Upper lobe of left lung (tissue), 6 donors: ENCODE measurements around the gene USP17L25. TPM values are rescaled to one million over a fixed set of nuclear protein-coding genes. Genes with fewer than 3 reads are reported as not detected.
"Not testable (repeated sequence)": the region's sequence is repeated elsewhere in the genome, so short reads cannot be mapped to it uniquely, and the experiment has no call there.

Source experiments
- ATAC-seq, 2 donors: fragments of 200-7000 bp; cut with Tn5 transposase; one replicate each; pipeline ENCODE4 v1.9.1; 2022; ENCODE audit warnings: mild to moderate bottlenecking in 2 of 2, moderate library complexity in 2 of 2; ENCODE audit not compliant: low FRiP score in 2 of 2
- DNase-seq, 2 donors: peaks; one replicate each; pipeline ENCODE4 v3.0.0-alpha.2; 2019 to 2020
- H3K27ac ChIP-seq, 4 donors: fragments of 200-600 bp; sonication (generic); one replicate each; pipeline ENCODE4 v1.5.1; 2016 to 2019
- H3K27me3 ChIP-seq, 4 donors: fragments of 200-600 bp; sonication (generic); one replicate each; pipeline ENCODE4 v1.5.1; 2017 to 2019
- H3K36me3 ChIP-seq, 4 donors: fragments of 200-600 bp; sonication (generic); one replicate each; pipeline ENCODE4 v1.5.1; 2016 to 2019
- H3K4me1 ChIP-seq, 4 donors: fragments of 200-600 bp; sonication (generic); one replicate each; pipeline ENCODE4 v1.5.1; 2018 to 2019
- H3K4me3 ChIP-seq, 4 donors: fragments of 200-600 bp; sonication (generic); one replicate each; pipeline ENCODE4 v1.5.1; 2017 to 2019; ENCODE audit warnings: mild to moderate bottlenecking in 2 of 4, moderate library complexity in 1 of 4
- H3K9me3 ChIP-seq, 4 donors: fragments of 200-600 bp; sonication (generic); one replicate each; pipeline ENCODE4 v1.5.1; 2018 to 2019
- WGBS, 2 donors: methylation state at CpG; one replicate each; pipeline ENCODE4 v1.1.5; 2017 to 2018; 5-methylcytosine and 5-hydroxymethylcytosine counted together
- total RNA-seq, 6 donors: library from RNA; depleted of rRNA in 4 of 6; stranded (reverse); fragments of >200 nt in 4 of 6; gene quantifications; one replicate each; pipeline versions ENCODE4 v1.1.0 to v1.2.1, GENCODE V29; 2016 to 2021
- donor health status: DM: no; HTN: no; CAD: no; lungs with moderate emphysema.
- donor health status: DM: no; HTN: yes; CAD: no; lungs with severe emphysema.

Gene USP17L25
- not detected for total RNA-seq

GRCh38 chr4:9329611-9330010 lies at the start of gene USP17L25:
Gene USP17L25, plus strand, starts transcription at chr4:9329911. Its CDS starts 0 bp downstream, at chr4:9329911.
- H3K27ac ChIP-seq, H3K4me3 ChIP-seq, H3K4me1 ChIP-seq, H3K36me3 ChIP-seq, DNase-seq, ATAC-seq, H3K27me3 ChIP-seq, H3K9me3 ChIP-seq: not testable (repeated sequence)
- no CpG with 5 or more reads among the region's 15 CpGs for WGBS, 2 donors

- WGBS, 2 donors: 88 to 89% methylated on average over 4 to 5 of the region's 13 CpGs
- DNase-seq, H3K4me1 ChIP-seq: not testable (repeated sequence)
These were observed 5.5 kb upstream of the USP17L25 start for GRCh38 chr4:9324191-9324590.

GRCh38 chr4:9324865-9325264 lies 4.8 kb upstream of the USP17L25 start, which contains the start of gene USP17L24:
Gene USP17L24, plus strand, starts transcription at chr4:9325165. Its CDS starts 0 bp downstream, at chr4:9325165.
- H3K4me3 ChIP-seq, H3K4me1 ChIP-seq, ATAC-seq, H3K27me3 ChIP-seq, H3K9me3 ChIP-seq, DNase-seq, H3K36me3 ChIP-seq, H3K27ac ChIP-seq: not testable (repeated sequence)
- no CpG with 5 or more reads among the region's 15 CpGs for WGBS, 2 donors

More at GRCh38 chr4:9324191-9324590, 5.5 kb upstream of the USP17L25 start:
- H3K36me3 ChIP-seq, H3K27ac ChIP-seq, H3K27me3 ChIP-seq, ATAC-seq, H3K9me3 ChIP-seq, H3K4me3 ChIP-seq: not testable (repeated sequence)

- not testable (repeated sequence) for ATAC-seq, H3K4me3 ChIP-seq, H3K27me3 ChIP-seq, H3K4me1 ChIP-seq, H3K9me3 ChIP-seq, DNase-seq, H3K36me3 ChIP-seq, H3K27ac ChIP-seq
- no CpG with 5 or more reads among the region's 15 CpGs for WGBS, 2 donors
These were observed 4.6 kb downstream of the USP17L25 start, which contains the start of gene USP17L26 for GRCh38 chr4:9334358-9334757. Gene USP17L26, plus strand, starts transcription at chr4:9334658. Its CDS starts 0 bp downstream, at chr4:9334658.

- ATAC-seq, H3K27ac ChIP-seq, H3K9me3 ChIP-seq, H3K4me1 ChIP-seq, DNase-seq, H3K36me3 ChIP-seq, H3K4me3 ChIP-seq, H3K27me3 ChIP-seq: not testable (repeated sequence)
- WGBS, 2 donors: no CpG with 5 or more reads among the region's 15 CpGs
These were observed 9.4 kb downstream of the USP17L25 start, which contains the start of gene USP17L5 for GRCh38 chr4:9339103-9339502. Gene USP17L5, plus strand, starts transcription at chr4:9339403. Its CDS starts 0 bp downstream, at chr4:9339403.

- H3K4me3 ChIP-seq, ATAC-seq, H3K4me1 ChIP-seq, H3K27me3 ChIP-seq, H3K27ac ChIP-seq, H3K9me3 ChIP-seq, H3K36me3 ChIP-seq, DNase-seq: not testable (repeated sequence)
- WGBS, 2 donors: no CpG with 5 or more reads among the region's 15 CpGs
These were observed 14.1 kb downstream of the USP17L25 start, which contains the start of gene USP17L27 for GRCh38 chr4:9343848-9344247. Gene USP17L27, plus strand, starts transcription at chr4:9344148. Its CDS starts 0 bp downstream, at chr4:9344148.

GRCh38 chr4:9348593-9348992 lies 18.9 kb downstream of the USP17L25 start, which contains the start of gene USP17L28:
Gene USP17L28, plus strand, starts transcription at chr4:9348893. Its CDS starts 0 bp downstream, at chr4:9348893.
- not testable (repeated sequence) for H3K4me3 ChIP-seq, ATAC-seq, H3K4me1 ChIP-seq, H3K9me3 ChIP-seq, H3K27ac ChIP-seq, DNase-seq, H3K36me3 ChIP-seq, H3K27me3 ChIP-seq
- WGBS, 2 donors: no CpG with 5 or more reads among the region's 15 CpGs

GRCh38 chr4:9350866-9351265 lies 21.2 kb downstream of the USP17L25 start:
- not testable (repeated sequence) for H3K27ac ChIP-seq, H3K9me3 ChIP-seq, DNase-seq, ATAC-seq, H3K27me3 ChIP-seq, H3K36me3 ChIP-seq, H3K4me1 ChIP-seq, H3K4me3 ChIP-seq
- no CpG with 5 or more reads among the region's 18 CpGs for WGBS, 2 donors

- not testable (repeated sequence) for H3K4me1 ChIP-seq, H3K9me3 ChIP-seq, H3K27me3 ChIP-seq, H3K36me3 ChIP-seq, H3K27ac ChIP-seq, H3K4me3 ChIP-seq, DNase-seq, ATAC-seq
- no CpG with 5 or more reads among the region's 15 CpGs for WGBS, 2 donors
These were observed 23.6 kb downstream of the USP17L25 start, which contains the start of gene USP17L29 for GRCh38 chr4:9353338-9353737. Gene USP17L29, plus strand, starts transcription at chr4:9353638. Its CDS starts 0 bp downstream, at chr4:9353638.

- H3K36me3 ChIP-seq, H3K27me3 ChIP-seq, H3K4me3 ChIP-seq, DNase-seq, H3K27ac ChIP-seq, H3K9me3 ChIP-seq, ATAC-seq, H3K4me1 ChIP-seq: not testable (repeated sequence)
- WGBS, 2 donors: no CpG with 5 or more reads among the region's 15 CpGs
These were observed 33.1 kb downstream of the USP17L25 start, which contains the start of gene USP17L30 for GRCh38 chr4:9362829-9363228. Gene USP17L30, plus strand, starts transcription at chr4:9363129. Its CDS starts 0 bp downstream, at chr4:9363129.

GRCh38 chr4:9379881-9380280 lies 50.2 kb downstream of the USP17L25 start:
- H3K36me3 ChIP-seq, DNase-seq, H3K27ac ChIP-seq, H3K27me3 ChIP-seq, H3K4me1 ChIP-seq, ATAC-seq, H3K9me3 ChIP-seq, H3K4me3 ChIP-seq: not testable (repeated sequence)
- WGBS, 2 donors: 36 to 38% methylated on average over 1 of the region's 1 CpG
